ENCODE measurements around the gene SEMA5A.

SEMA5A gene, protein sequence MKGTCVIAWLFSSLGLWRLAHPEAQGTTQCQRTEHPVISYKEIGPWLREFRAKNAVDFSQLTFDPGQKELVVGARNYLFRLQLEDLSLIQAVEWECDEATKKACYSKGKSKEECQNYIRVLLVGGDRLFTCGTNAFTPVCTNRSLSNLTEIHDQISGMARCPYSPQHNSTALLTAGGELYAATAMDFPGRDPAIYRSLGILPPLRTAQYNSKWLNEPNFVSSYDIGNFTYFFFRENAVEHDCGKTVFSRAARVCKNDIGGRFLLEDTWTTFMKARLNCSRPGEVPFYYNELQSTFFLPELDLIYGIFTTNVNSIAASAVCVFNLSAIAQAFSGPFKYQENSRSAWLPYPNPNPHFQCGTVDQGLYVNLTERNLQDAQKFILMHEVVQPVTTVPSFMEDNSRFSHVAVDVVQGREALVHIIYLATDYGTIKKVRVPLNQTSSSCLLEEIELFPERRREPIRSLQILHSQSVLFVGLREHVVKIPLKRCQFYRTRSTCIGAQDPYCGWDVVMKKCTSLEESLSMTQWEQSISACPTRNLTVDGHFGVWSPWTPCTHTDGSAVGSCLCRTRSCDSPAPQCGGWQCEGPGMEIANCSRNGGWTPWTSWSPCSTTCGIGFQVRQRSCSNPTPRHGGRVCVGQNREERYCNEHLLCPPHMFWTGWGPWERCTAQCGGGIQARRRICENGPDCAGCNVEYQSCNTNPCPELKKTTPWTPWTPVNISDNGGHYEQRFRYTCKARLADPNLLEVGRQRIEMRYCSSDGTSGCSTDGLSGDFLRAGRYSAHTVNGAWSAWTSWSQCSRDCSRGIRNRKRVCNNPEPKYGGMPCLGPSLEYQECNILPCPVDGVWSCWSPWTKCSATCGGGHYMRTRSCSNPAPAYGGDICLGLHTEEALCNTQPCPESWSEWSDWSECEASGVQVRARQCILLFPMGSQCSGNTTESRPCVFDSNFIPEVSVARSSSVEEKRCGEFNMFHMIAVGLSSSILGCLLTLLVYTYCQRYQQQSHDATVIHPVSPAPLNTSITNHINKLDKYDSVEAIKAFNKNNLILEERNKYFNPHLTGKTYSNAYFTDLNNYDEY

GRCh38 chr5:9545992-9546851 lies at the start of gene SEMA5A:
SEMA5A (minus strand) TSS chr5:9546075; CDS start chr5:9379946, 166,129 bp downstream.
- peak in 1 of 3 donors; percentile 4 for DNase-seq (ENCODE audit: low read depth in 3 of 3, low spot score in 1 of 3)

DNA sequence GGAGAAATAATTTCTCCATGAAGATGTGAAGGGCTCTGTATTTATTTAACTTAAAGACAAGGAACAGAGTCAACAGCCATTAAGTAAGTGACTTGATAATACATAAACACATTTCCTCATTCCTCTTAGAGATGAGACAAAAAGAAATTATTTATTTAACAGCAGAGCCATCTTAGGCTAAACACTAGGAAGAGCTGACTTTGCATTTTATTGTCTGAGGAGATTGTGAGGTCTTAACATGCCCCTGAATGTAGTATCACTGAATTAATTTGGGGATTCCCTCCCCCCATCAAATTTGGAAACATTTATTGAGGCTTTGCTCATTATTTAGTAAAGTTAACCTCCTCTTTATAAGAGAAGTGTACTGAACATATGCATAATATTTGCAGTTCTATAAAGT lies 49.0 kb upstream of the SEMA5A start:
- DNase-seq (ENCODE audit: low read depth in 3 of 3, low spot score in 1 of 3), result no peak

GRCh38 chr5:9589049-9589835 lies 43.4 kb upstream of the SEMA5A start:
- DNase-seq (ENCODE audit: low read depth in 3 of 3, low spot score in 1 of 3), result no peak

GRCh38 chr5:9588254-9588653 lies 42.4 kb upstream of the SEMA5A start:
- no peak for DNase-seq (ENCODE audit: low read depth in 3 of 3, low spot score in 1 of 3)

DNA sequence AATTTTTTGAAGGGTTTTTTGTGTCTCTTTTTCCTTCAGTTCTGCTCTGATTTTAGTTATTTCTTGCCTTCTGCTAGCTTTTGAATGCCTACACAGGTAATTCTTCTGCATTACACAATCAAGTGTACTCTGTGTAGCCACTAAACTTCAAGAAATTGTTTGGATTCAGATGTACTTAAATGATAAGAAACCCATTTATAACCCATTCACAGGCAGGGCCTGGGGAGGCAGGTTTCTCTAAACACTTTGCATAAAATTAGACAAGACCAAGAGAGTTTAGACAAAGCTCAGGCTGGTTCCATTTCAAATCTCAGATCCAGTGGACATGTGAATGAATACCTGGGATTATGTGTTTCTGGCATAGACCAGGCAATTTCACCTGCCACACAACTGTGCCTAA lies 41.3 kb upstream of the SEMA5A start:
- no peak for DNase-seq (ENCODE audit: low read depth in 3 of 3, low spot score in 1 of 3)

GRCh38 chr5:9582406-9582805 lies 36.5 kb upstream of the SEMA5A start:
- DNase-seq (ENCODE audit: low read depth in 3 of 3, low spot score in 1 of 3), result no peak

DNA sequence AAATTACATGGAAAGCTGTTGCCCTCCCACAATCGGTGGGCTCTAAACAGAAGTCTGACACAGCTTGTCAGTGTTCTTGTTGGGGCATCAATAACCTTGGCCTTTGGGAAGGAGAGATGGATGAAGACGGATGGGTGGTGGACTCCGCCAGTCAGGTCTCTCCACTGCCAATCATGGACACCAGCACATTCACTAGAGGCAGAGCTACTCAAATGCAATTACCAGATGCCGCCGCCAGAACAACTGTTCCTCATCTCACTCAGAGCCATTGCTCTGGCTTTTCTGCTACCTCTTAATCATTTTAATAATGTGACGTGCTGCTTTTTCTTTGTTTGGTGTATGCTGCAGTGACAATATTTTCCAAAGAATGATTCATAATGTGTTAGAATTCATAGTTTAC lies 27.9 kb upstream of the SEMA5A start:
- no peak for DNase-seq (ENCODE audit: low read depth in 3 of 3, low spot score in 1 of 3)

- no peak for DNase-seq (ENCODE audit: low read depth in 3 of 3, low spot score in 1 of 3)
Observed at GRCh38 chr5:9572246-9572645, 26.4 kb upstream of the SEMA5A start.

GRCh38 chr5:9570876-9571275 lies 25.0 kb upstream of the SEMA5A start:
- no peak for DNase-seq (ENCODE audit: low read depth in 3 of 3, low spot score in 1 of 3)

- DNase-seq (ENCODE audit: low read depth in 3 of 3, low spot score in 1 of 3), result no peak
Observed at GRCh38 chr5:9567039-9567438, 21.2 kb upstream of the SEMA5A start.

- DNase-seq (ENCODE audit: low read depth in 3 of 3, low spot score in 1 of 3), result no peak
Observed at GRCh38 chr5:9564752-9565151, 18.9 kb upstream of the SEMA5A start.

- no peak for DNase-seq (ENCODE audit: low read depth in 3 of 3, low spot score in 1 of 3)
Observed at GRCh38 chr5:9562141-9562540, 16.3 kb upstream of the SEMA5A start.

DNA sequence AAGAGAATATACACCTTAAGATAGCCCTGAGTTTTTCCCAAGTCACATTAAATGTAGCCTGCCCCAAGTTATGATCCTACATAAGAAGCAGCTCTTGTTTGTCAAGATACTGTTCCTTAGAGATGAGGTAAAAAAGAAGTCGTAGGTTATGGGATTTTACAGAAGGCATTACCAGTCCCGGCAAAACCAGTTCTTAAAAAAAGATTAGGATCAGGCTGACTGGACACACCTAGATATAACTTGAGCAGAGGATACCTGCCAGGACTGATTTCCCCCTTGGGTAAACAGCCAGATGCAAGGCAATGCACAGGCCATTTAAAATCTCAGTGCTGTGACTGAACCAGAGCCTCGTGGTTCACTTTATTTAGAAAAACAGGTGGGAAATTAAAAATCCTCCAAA lies 14.1 kb upstream of the SEMA5A start:
- no peak for DNase-seq (ENCODE audit: low read depth in 3 of 3, low spot score in 1 of 3)

GRCh38 chr5:9558319-9558965 lies 12.6 kb upstream of the SEMA5A start:
- no peak for DNase-seq (ENCODE audit: low read depth in 3 of 3, low spot score in 1 of 3)

DNA sequence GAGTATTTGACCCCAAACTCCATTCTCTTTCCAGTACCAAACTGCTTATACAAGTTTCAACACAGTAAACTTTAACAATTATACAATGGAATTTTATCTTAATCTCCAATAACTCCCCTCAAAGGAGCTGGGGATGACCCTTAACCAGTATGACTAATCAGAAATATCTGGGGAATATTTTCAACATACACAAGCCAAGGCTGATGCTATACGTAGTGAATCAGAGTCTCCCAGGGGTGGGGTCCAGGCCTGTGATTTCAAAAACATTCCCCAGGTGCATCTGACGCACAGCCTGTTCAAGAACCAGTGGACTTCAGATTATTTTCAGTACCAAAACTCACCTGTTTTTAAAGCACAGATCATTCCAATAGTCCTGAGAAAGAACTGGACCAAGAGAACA lies 11.8 kb upstream of the SEMA5A start:
- DNase-seq (ENCODE audit: low read depth in 3 of 3, low spot score in 1 of 3), result no peak

GRCh38 chr5:9555961-9556360 lies 10.1 kb upstream of the SEMA5A start:
- DNase-seq (ENCODE audit: low read depth in 3 of 3, low spot score in 1 of 3), result no peak

DNA sequence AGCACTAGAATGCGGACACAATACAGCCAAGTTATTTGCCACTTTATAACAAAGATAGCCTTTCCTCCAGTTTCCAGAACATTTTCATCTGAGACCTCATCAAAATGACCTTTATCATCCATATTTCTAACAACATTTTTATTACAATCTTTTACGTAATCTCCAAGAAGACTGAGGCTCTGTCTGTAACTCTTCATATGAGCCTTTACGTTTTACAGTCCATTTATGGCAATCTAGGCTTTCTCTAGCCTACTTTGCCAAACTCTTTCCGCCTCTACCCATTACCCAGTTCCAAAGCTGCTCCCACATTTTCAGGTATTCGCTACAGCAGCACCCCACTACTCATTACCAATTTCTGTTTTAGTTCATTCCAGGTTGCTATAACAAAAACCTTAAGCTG lies 8.2 kb upstream of the SEMA5A start:
- DNase-seq (ENCODE audit: low read depth in 3 of 3, low spot score in 1 of 3), result no peak

GRCh38 chr5:9553561-9553960 lies 7.7 kb upstream of the SEMA5A start:
- DNase-seq (ENCODE audit: low read depth in 3 of 3, low spot score in 1 of 3), result no peak

All from stimulated activated CD4-positive, alpha-beta T cell treated with anti-CD3 and anti-CD28 coated beads, TNF-alpha, amount 100 ng/mL, for 1 hour (primary cell).